Subcutaneous adipose tissue (tissue), 4 donors: ENCODE results near the gene NGEF. TPM values are rescaled to one million over a fixed set of nuclear protein-coding genes. Genes with fewer than 3 reads are reported as not detected.

Source experiments
- total RNA-seq, 4 donors: library from RNA; depleted of rRNA; stranded (reverse); fragments of >200 nt; gene quantifications; one replicate each; pipeline ENCODE4 v1.1.0, GENCODE V29; 2016
- TF ChIP-seq, protein P1 (sequence below): fragments of 450-650 bp; IDR thresholded peaks from one replicate; pipeline ENCODE4 v1.5.1; 2016; ENCODE audit warnings: low read depth, mild to moderate bottlenecking, control low read depth, antibody characterized with exemption, moderate library complexity

NGEF gene
- total RNA-seq, 4 donors from 2014 or later: 0.16 to 1.3 (median 0.17) TPM; not detected in 1

DNA sequence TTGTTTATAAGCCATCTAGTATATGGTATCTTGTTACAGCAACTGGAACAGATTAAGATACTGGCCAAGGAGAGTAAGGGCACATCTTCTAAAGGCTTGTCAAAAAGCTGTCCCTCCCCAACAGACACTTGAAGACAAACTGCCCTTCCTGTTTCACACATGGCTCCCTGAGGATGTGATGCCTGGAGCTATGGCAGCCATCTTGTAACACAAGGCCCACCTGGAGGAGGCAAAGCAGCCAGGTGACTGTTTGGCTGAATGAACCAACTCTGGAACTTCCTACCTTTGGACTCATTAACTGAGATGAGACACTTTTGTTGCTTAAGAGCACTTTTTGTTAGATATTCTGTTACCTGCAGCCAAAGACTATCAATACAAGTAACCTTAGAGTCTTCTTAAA, 88.6 kb downstream of the NGEF start:
- TF ChIP-seq, protein P1, sequence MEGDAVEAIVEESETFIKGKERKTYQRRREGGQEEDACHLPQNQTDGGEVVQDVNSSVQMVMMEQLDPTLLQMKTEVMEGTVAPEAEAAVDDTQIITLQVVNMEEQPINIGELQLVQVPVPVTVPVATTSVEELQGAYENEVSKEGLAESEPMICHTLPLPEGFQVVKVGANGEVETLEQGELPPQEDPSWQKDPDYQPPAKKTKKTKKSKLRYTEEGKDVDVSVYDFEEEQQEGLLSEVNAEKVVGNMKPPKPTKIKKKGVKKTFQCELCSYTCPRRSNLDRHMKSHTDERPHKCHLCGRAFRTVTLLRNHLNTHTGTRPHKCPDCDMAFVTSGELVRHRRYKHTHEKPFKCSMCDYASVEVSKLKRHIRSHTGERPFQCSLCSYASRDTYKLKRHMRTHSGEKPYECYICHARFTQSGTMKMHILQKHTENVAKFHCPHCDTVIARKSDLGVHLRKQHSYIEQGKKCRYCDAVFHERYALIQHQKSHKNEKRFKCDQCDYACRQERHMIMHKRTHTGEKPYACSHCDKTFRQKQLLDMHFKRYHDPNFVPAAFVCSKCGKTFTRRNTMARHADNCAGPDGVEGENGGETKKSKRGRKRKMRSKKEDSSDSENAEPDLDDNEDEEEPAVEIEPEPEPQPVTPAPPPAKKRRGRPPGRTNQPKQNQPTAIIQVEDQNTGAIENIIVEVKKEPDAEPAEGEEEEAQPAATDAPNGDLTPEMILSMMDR: no peak

DNA sequence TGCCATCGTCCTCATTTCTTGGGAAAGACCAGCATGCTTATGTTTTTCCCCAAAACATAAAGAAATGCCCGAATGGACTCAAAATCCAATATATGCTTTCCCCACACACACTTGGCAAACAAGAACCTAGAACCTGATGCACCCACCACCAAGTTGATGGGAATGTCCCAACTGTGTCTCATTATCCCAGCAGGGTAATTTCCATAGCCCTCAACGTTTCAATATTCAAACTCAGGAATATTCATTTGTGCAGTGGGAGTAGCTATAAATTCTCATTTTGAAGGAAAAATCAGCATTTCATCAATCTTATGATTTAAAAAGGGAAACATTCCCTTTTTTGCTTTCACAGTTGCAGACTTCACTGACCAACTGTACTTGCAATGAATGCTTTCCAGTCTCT, 92.3 kb downstream of the NGEF start:
- TF ChIP-seq, protein P1: no peak

DNA sequence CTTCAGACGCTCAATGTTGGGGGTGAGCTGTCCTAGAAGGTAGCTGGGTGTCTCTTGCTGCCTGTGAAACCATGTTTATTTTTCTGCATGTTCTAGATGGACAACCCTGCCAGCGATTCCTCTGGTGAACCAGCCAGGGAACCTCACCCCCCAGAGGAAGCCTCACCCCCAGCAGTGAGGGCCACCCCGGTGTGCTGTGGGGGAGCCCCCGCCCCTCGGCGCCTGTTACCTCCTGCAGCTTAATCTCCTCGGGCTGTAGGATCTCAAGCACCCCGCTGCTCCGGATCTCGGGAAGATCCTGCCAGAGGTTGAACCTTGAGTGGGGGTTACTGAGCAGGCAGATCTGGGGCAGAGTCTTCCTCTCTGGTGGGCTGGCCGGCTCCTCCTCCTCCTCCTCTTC, 93.0 kb downstream of the NGEF start:
- TF ChIP-seq, protein P1: no peak

DNA sequence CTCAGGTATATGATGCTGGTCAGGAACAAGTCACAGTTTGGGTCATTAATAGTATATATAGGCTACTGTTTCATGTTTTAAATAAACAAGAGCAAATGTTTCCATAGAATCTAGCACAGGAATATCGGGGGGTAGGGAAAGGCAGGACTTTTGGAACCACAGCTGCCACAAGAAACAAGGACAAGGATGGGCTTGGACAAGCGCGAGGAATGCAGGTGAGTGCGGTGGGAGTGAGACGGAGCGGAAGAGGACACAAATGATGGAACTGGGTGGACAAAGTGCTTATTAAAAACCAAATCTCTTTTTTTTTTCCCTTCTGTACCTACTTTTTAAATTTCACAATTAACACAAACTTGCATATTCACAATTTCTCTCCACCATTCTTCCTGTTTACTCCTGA, 93.9 kb downstream of the NGEF start:
- TF ChIP-seq, protein P1: no peak

DNA sequence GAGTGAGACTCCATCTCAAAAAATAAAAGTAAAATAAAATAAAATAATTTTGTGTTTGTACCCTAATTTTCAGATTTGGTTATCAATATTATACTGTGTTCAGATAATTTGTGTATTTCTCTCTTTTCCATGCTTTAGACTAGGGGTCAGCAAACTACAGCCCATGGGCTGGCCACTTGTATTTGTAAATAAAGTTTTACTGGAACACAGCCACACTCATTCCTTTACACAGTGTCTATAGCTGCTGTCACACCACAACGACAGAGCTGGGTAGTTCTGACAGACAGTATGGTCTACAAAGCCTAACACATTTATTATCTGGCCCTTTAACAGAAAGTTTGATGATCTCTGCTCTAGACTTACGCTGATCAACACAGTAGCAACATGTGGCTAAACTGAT, 99.2 kb downstream of the NGEF start:
- TF ChIP-seq, protein P1: no peak

DNA sequence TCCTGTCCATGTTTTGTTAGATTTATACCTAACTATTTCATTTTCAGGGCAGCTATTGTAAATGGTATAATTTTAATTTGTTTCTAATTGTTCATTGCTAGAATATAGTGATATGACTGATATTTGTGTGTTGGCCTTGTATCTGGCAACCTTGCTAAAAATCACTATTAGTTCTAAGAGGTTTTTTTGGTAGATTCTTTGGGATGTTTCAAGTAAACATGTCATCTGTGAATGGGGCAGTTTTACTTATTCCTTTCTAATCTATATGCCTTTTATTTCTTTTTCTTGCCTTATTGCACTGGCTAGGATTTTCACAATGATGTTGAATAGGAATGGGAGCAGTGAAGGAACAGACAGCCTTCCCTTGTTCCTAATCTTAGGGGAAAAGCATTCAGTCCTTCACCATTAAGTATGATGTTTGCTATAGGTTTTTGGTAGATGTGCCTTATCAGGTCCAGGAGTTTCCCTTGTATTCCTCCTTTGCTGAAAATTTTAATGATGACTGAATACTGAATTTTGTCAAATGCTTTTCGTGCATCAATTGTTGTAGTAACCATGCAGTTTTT, 101.3 kb downstream of the NGEF start:
- TF ChIP-seq, protein P1: no peak

DNA sequence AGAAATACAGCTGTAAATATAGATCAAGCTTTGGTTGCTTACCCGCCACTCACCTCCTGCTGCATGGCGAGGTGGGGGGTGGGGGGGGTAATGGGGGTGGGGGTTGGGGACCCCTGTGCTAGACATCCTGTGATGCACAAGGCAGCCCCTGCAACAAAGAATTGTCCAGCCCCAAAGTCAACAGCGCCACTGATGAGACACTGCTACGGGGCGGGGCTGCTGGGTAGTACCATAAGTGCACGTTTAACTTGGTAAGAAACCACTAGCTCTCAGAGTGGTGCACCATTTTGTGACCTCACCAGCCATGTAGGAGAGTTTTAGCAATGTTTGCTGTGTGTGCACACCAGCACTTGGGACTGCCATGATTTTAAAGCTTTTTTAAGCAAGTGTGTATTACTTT, 102.7 kb downstream of the NGEF start:
- TF ChIP-seq, protein P1: no peak
